AG04449 (cell line): ENCODE measurements around the gene EXOC4.

Source experiments
- CTCF ChIA-PET: fragments of 350-600 bp; formaldehyde crosslinking; extraction: SDS; loops from one replicate; lab custom pipeline; 2021; ENCODE audit warnings: antibody characterized with exemption; lab: Yijun Ruan, JAX
- POLR2A ChIA-PET: fragments of 400-600, 350-600 bp; formaldehyde crosslinking; extraction: SDS; loops from one replicate; lab custom pipeline; 2020; ENCODE audit warnings: antibody characterized with exemption, inconsistent platforms; lab: Yijun Ruan, JAX
- DNase-seq: peaks from one replicate; pipeline ENCODE4 v3.0.0-alpha.2; 2010; ENCODE audit warnings: low read depth, low spot score
- H3K4me3 ChIP-seq: 2 replicates; pipeline ENCODE4 v1.5.1; 2011; ENCODE audit warnings: low read depth, mild to moderate bottlenecking, control low read depth, low read length
- CTCF ChIP-seq: IDR thresholded peaks from one replicate; pipeline ENCODE4 v1.5.1; 2011; ENCODE audit warnings: mild to moderate bottlenecking, moderate library complexity, low read length, control low read depth, inconsistent platforms; ENCODE audit not compliant: insufficient read depth; ENCODE audit errors: missing control alignments

Gene EXOC4

GRCh38 chr7:133382775-133383559 is 130.1 kb downstream of the EXOC4 start:
- DNase-seq, result no peak
- no peak overlapping the region for H3K4me3 ChIP-seq
- CTCF ChIA-PET, result no interaction called here
- POLR2A ChIA-PET, result no interaction called here
- TF ChIP-seq CTCF, result no peak

GRCh38 chr7:133386205-133386604 is 133.3 kb downstream of the EXOC4 start:
- no peak overlapping the region for H3K4me3 ChIP-seq
- CTCF ChIA-PET, result no interaction called here
- no peak for DNase-seq
- POLR2A ChIA-PET, result no interaction called here
- TF ChIP-seq CTCF, result no peak

- DNase-seq, result no peak
- TF ChIP-seq CTCF, result no peak
- ChIA-PET CTCF (interaction anchor here (1.3 kb wide), 1 partner anchor 11 kb away, joined by 5 read pairs; no protein-coding TSS in a partner anchor), POLR2A (no interaction called here)
- H3K4me3 ChIP-seq, result no peak overlapping the region
These were observed 136.8 kb downstream of the EXOC4 start for GRCh38 chr7:133389727-133390126.

GRCh38 chr7:133391206-133391605 is 138.3 kb downstream of the EXOC4 start:
- POLR2A ChIA-PET, result no interaction called here
- DNase-seq, result no peak
- no peak for TF ChIP-seq CTCF
- CTCF ChIA-PET, result no interaction called here
- no peak overlapping the region for H3K4me3 ChIP-seq

- no peak for TF ChIP-seq CTCF
- ChIA-PET POLR2A (no interaction called here), CTCF (no interaction called here)
- no peak overlapping the region for H3K4me3 ChIP-seq
- no peak for DNase-seq
These were observed 141.5 kb downstream of the EXOC4 start for GRCh38 chr7:133394369-133394768.

GRCh38 chr7:133395551-133395950 is 142.7 kb downstream of the EXOC4 start:
- ChIA-PET POLR2A (interaction anchor here (0.5 kb wide), 1 partner anchor 157 kb away, joined by 3 read pairs; no protein-coding TSS in a partner anchor), CTCF (no interaction called here)
- H3K4me3 ChIP-seq, result no peak overlapping the region
- no peak for DNase-seq
- no peak for TF ChIP-seq CTCF
